GM12878 (cell line): ENCODE measurements around the gene OSGIN1.

ENCODE experiments used
- BMI1 ChIP-seq: fragments of 450-650 bp; IDR thresholded peaks from 2 replicates; pipeline ENCODE4 v1.6.1; 2016; ENCODE audit warnings: mild to moderate bottlenecking, moderate library complexity, borderline replicate concordance
- DPF2 ChIP-seq: fragments of 450-650 bp; IDR thresholded peaks from 2 replicates; pipeline ENCODE4 v1.6.1; 2017; ENCODE audit warnings: mild to moderate bottlenecking
- ESRRA ChIP-seq: IDR thresholded peaks from 2 replicates; pipeline ENCODE4 v1.6.1; 2012; ENCODE audit warnings: mild to moderate bottlenecking, low read length, improper control_type of control experiment
- ETV6 ChIP-seq, 2 experiments: fragments of 450-650 bp in 1 of 2; IDR thresholded peaks in 1 of 2; conservative IDR thresholded peaks in 1 of 2; 2 replicates each; pipeline ENCODE4 v1.6.1; 2014; ENCODE audit warnings: antibody characterized with exemption in 1 of 2, borderline replicate concordance in 1 of 2, low read depth in 1 of 2, mild to moderate bottlenecking in 1 of 2, moderate library complexity in 1 of 2
- FOS ChIP-seq: IDR thresholded peaks from 3 replicates; pipeline ENCODE4 v1.6.1; 2011; ENCODE audit warnings: borderline replicate concordance; ENCODE audit not compliant: insufficient read length; ENCODE audit errors: extremely low read depth
- GATAD2B ChIP-seq: fragments of 450-650 bp; conservative IDR thresholded peaks from 2 replicates; pipeline ENCODE4 v1.6.1; 2017; ENCODE audit warnings: low read depth, mild to moderate bottlenecking, moderate library complexity
- MXI1 ChIP-seq: fragments of 150-350 bp; IDR thresholded peaks from 2 replicates; pipeline ENCODE4 v1.6.1; 2011; ENCODE audit warnings: low read depth, mild to moderate bottlenecking, inconsistent platforms, low read length, improper control_type of control experiment
- MYC ChIP-seq: IDR thresholded peaks from 2 replicates; pipeline ENCODE4 v1.6.1; 2011; ENCODE audit warnings: mild to moderate bottlenecking, low read length, moderate library complexity, inconsistent platforms; ENCODE audit not compliant: insufficient read depth, insufficient replicate concordance, insufficient read length, severe bottlenecking
- RELA ChIP-seq: fragments of 450-650 bp; IDR thresholded peaks from 2 replicates; pipeline ENCODE4 v1.8.0; 2014; ENCODE audit warnings: borderline replicate concordance; ENCODE audit not compliant: partially characterized antibody
- SIN3A ChIP-seq: IDR thresholded peaks from 2 replicates; pipeline ENCODE4 v1.6.1; 2012; ENCODE audit warnings: low read depth, low read length, improper control_type of control experiment
- SMAD1 ChIP-seq: fragments of 450-650 bp; IDR thresholded peaks from 2 replicates; pipeline ENCODE4 v1.6.1; 2018; ENCODE audit warnings: mild to moderate bottlenecking, low read depth; ENCODE audit not compliant: partially characterized antibody
- SP1 ChIP-seq: IDR thresholded peaks from one replicate; pipeline ENCODE4 v1.6.1; 2011; ENCODE audit warnings: low read depth, low read length
- TF ChIP-seq, protein P1 (sequence below): fragments of 450-650 bp; IDR thresholded peaks from 2 replicates; pipeline ENCODE4 v1.6.1; 2018; ENCODE audit warnings: borderline replicate concordance, mild to moderate bottlenecking; ENCODE audit not compliant: partially characterized antibody

DNA sequence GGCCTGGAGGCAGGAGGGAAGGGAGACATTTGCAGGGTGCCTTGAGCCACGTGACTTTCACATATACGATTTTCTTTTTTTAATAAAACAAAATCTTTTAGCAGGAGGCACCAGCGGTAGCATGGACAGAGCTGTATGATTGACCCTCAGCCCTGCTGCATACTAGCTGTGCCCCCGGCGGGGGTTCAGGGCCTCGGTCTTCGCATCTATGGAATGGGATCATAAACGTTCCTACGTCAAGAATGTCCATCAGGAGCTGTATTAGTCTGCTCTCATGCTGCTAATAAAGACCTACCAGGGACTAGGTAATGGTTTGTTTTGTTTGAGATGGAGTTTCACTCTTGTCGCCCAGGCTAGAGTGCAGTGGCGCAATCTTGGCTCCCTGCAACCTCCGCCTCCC lies 62.4 kb downstream of the OSGIN1 start:
- TF ChIP-seq MYC, result no peak
- TF ChIP-seq RELA, result no peak
- no peak for TF ChIP-seq SMAD1
- TF ChIP-seq, protein P1, sequence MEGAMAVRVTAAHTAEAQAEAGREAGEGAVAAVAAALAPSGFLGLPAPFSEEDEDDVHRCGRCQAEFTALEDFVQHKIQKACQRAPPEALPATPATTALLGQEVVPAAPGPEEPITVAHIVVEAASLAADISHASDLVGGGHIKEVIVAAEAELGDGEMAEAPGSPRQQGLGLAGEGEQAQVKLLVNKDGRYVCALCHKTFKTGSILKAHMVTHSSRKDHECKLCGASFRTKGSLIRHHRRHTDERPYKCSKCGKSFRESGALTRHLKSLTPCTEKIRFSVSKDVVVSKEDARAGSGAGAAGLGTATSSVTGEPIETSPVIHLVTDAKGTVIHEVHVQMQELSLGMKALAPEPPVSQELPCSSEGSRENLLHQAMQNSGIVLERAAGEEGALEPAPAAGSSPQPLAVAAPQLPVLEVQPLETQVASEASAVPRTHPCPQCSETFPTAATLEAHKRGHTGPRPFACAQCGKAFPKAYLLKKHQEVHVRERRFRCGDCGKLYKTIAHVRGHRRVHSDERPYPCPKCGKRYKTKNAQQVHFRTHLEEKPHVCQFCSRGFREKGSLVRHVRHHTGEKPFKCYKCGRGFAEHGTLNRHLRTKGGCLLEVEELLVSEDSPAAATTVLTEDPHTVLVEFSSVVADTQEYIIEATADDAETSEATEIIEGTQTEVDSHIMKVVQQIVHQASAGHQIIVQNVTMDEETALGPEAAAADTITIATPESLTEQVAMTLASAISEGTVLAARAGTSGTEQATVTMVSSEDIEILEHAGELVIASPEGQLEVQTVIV, result no peak
- TF ChIP-seq SP1, result no peak
- no peak for TF ChIP-seq SIN3A
- no peak for TF ChIP-seq BMI1
- TF ChIP-seq FOS, result no peak
- TF ChIP-seq GATAD2B, result no peak
- no peak for TF ChIP-seq MXI1
- TF ChIP-seq DPF2, result no peak
- TF ChIP-seq ETV6 (conservative IDR thresholded peaks at IDR 0.05 in 1 of 2, IDR thresholded peaks at IDR 0.05 in 1 of 2; ENCODE audit: borderline replicate concordance in 1 of 2, low read depth in 1 of 2), result no peak
- TF ChIP-seq ESRRA, result no peak
